ENCODE results near the gene KIF3C. TPM values are rescaled to one million over a fixed set of nuclear protein-coding genes. Genes with fewer than 3 reads are reported as not detected.
"Not testable (repeated sequence)": the region's sequence is repeated elsewhere in the genome, so short reads cannot be mapped to it uniquely, and the experiment has no call there.

KIF3C gene
- total RNA-seq, 1 experiment from 2014 or later = 41.4 TPM

GRCh38 chr2:25913696-25913973 lies 68.7 kb downstream of the KIF3C start:
- H3K27ac ChIP-seq (ENCODE audit: insufficient read length, low read depth, low read length) = not testable (repeated sequence)

More at GRCh38 chr2:25913696-25913973, 68.7 kb downstream of the KIF3C start:
- Mint-ChIP-seq H3K9me3 (peaks cover 9 to 14% of the 10 kb centered on the region in 2 experiments; a peak in 4 of 5 replicates), H3K4me1 (peaks cover 26 to 27% of the 10 kb centered on the region in 2 experiments), H3K4me3 (peak overlapping the region; percentile 38 to 74), H3K27ac (peak overlapping the region; percentile 68 to 95 (median 93); a peak in 4 of 7 replicates)
- not testable (repeated sequence) for H3K23ac ChIP-seq (ENCODE audit: insufficient read length, low read depth, low read length); H3K79me1 ChIP-seq (ENCODE audit: insufficient read depth, low read depth, low read length, poor library complexity, severe bottlenecking); H2AFZ ChIP-seq (ENCODE audit: low read length); H3K18ac ChIP-seq (ENCODE audit: insufficient read length, low read depth, low read length); H4K5ac ChIP-seq (ENCODE audit: insufficient read length, low read depth, low read length); H3K27me3 Mint-ChIP-seq (ENCODE audit: low read depth); H3K23me2 ChIP-seq (ENCODE audit: insufficient read length, low read depth, low read length, poor library complexity, severe bottlenecking); H4K20me1 ChIP-seq (ENCODE audit: control insufficient read depth, insufficient read depth, insufficient read length); H3K9ac ChIP-seq (ENCODE audit: extremely low read depth, insufficient read length, low read length); H3K4ac ChIP-seq (ENCODE audit: low read depth, low read length); H4K8ac ChIP-seq (replicated peaks; ENCODE audit: insufficient read length, low read depth, low read length); H3K14ac ChIP-seq (ENCODE audit: insufficient read depth, low read length); H2BK120ac ChIP-seq (ENCODE audit: low read depth, low read length, poor library complexity, severe bottlenecking); H2BK5ac ChIP-seq (ENCODE audit: insufficient read length, low read length); H2AK5ac ChIP-seq (ENCODE audit: insufficient read length, low read length); DNase-seq; H3K56ac ChIP-seq (ENCODE audit: insufficient read length, low read depth, low read length); H3K9me3 ChIP-seq (ENCODE audit: control insufficient read depth, low read depth, low read length); H3K4me1 ChIP-seq (ENCODE audit: insufficient read depth, low read length); H4K91ac ChIP-seq (ENCODE audit: insufficient read length, low read depth, low read length); H3K27me3 ChIP-seq (ENCODE audit: insufficient read depth, low read length); H2BK12ac ChIP-seq (ENCODE audit: insufficient read length, low read depth, low read length); H3K36me3 Mint-ChIP-seq (ENCODE audit: insufficient read depth in 1 of 3, low read depth in 3 of 3); H3K79me2 ChIP-seq (ENCODE audit: insufficient read depth, low read length); H3T11ph ChIP-seq (ENCODE audit: low read length); H2BK20ac ChIP-seq (ENCODE audit: low read depth, low read length, poor library complexity, severe bottlenecking); H2BK15ac ChIP-seq (ENCODE audit: low read depth, low read length)
- WGBS (ENCODE audit: extremely low coverage, insufficient read length, low lambda C conversion rate) = no CpG with 5 or more reads among the region's 9 CpGs
- H3K4me2 ChIP-seq (ENCODE audit: insufficient read depth, insufficient read length, low read length) = peak overlapping the region; percentile 79
